OCI-LY7 (cell line): Measurements from ENCODE around the gene RP9. TPM values are rescaled to one million over a fixed set of nuclear protein-coding genes. Genes with fewer than 3 reads are reported as not detected.

Experiments used
- BruUV-seq: library from RNA; stranded (reverse); fragments of 400-500 nt; replicated peaks from 2 replicates; lab custom pipeline; 2021; lab: Mats Ljungman, UMichigan
- CTCF ChIA-PET: fragments of 300-600 bp; sonication (Branson Sonifier 250); formaldehyde crosslinking; loops from one replicate; lab custom pipeline; 2022; ENCODE audit warnings: antibody characterized with exemption; ENCODE audit not compliant: unreplicated experiment; lab: Charles Lee
- POLR2A ChIA-PET: fragments of 300-600 bp; sonication (Branson Sonifier 250); formaldehyde crosslinking; loops from one replicate; lab custom pipeline; 2022; ENCODE audit warnings: antibody characterized with exemption; lab: Charles Lee
- DNase-seq: peaks from one replicate; pipeline ENCODE4 v3.0.0-alpha.2; 2015; ENCODE audit warnings: low spot score
- H2AFZ ChIP-seq: fragments of 200-600 bp; sonication (generic), shearing (Covaris generic); 2 replicates; pipeline ENCODE4 v1.6.1; 2014; ENCODE audit warnings: mild to moderate bottlenecking, antibody characterized with exemption, low read length, moderate library complexity
- H3K27ac ChIP-seq: fragments of 200-600 bp; sonication (generic); 2 replicates; pipeline ENCODE4 v1.5.1; 2014; ENCODE audit warnings: mixed run types, low read depth, mild to moderate bottlenecking, moderate library complexity, low read length, inconsistent platforms; ENCODE audit not compliant: poor library complexity, severe bottlenecking
- H3K36me3 ChIP-seq: fragments of 200-600 bp; sonication (generic); 2 replicates; pipeline ENCODE4 v1.6.1; 2014; ENCODE audit warnings: mild to moderate bottlenecking, antibody characterized with exemption, low read length, moderate library complexity, mixed read lengths; ENCODE audit not compliant: insufficient read depth
- H3K4me1 ChIP-seq: fragments of 200-600 bp; sonication (generic); 2 replicates; pipeline ENCODE4 v1.5.1; 2014; ENCODE audit warnings: mild to moderate bottlenecking, low read length; ENCODE audit not compliant: insufficient read depth, poor library complexity, severe bottlenecking
- H3K4me2 ChIP-seq: fragments of 200-600 bp; sonication (generic); 2 replicates; pipeline ENCODE4 v1.6.1; 2014; ENCODE audit warnings: mild to moderate bottlenecking, low read length
- H3K4me3 ChIP-seq: fragments of 200-600 bp; sonication (generic); 2 replicates; pipeline ENCODE4 v1.5.1; 2014; ENCODE audit warnings: mild to moderate bottlenecking, low read depth, low read length; ENCODE audit not compliant: poor library complexity, severe bottlenecking
- H3K79me2 ChIP-seq: fragments of 200-600 bp; sonication (generic); 2 replicates; pipeline ENCODE4 v1.6.1; 2016; ENCODE audit warnings: low read depth, mild to moderate bottlenecking, low read length, moderate library complexity, mixed read lengths; ENCODE audit not compliant: insufficient read depth
- H3K9me2 ChIP-seq: fragments of 200-600 bp; sonication (generic); 2 replicates; pipeline ENCODE4 v1.6.1; 2016; ENCODE audit warnings: mild to moderate bottlenecking, low read length, mixed read lengths; ENCODE audit not compliant: insufficient read depth
- H3K9me3 ChIP-seq: fragments of 200-600 bp; sonication (generic); 2 replicates; pipeline ENCODE4 v1.6.1; 2014; ENCODE audit warnings: mild to moderate bottlenecking, mixed run types, low read length, mixed read lengths
- H4K20me1 ChIP-seq: fragments of 200-600 bp; sonication (generic); 2 replicates; pipeline ENCODE4 v1.6.1; 2014; ENCODE audit warnings: mild to moderate bottlenecking, antibody characterized with exemption, low read length, moderate library complexity, mixed read lengths; ENCODE audit not compliant: insufficient read depth
- EZH2phosphoT487 ChIP-seq: fragments of 200-600 bp; sonication (generic); IDR thresholded peaks from 2 replicates; pipeline ENCODE4 v1.6.1; 2018; ENCODE audit warnings: low read depth, borderline replicate concordance, mild to moderate bottlenecking, mixed run types, antibody characterized with exemption, low read length, moderate library complexity, mixed read lengths
- intact Hi-C: fragments of 100-400 bp; cut with micrococcal nuclease; formaldehyde crosslinking; loops from one replicate; pipeline ENCODE4 v1.10.0; 2022; ENCODE audit not compliant: unreplicated experiment
- total RNA-seq, 2 experiments: library from RNA; depleted of rRNA in 1 of 2; stranded (reverse); fragments of >200 nt in 1 of 2; shearing (Covaris generic) in 1 of 2; gene quantifications; 2 replicates each; pipeline ENCODE4 v1.2.3, GENCODE V29; 2014 to 2022
- TF ChIP-seq, protein P1 (sequence below): fragments of 200-600 bp; sonication (generic); conservative IDR thresholded peaks from 2 replicates; pipeline ENCODE4 v1.5.1; 2014; ENCODE audit warnings: mild to moderate bottlenecking, antibody characterized with exemption, low read length, moderate library complexity, mixed read lengths

The RP9 gene
- total RNA-seq, 2 experiments from 2014 or later, result 22.0 to 23.3 TPM

DNA sequence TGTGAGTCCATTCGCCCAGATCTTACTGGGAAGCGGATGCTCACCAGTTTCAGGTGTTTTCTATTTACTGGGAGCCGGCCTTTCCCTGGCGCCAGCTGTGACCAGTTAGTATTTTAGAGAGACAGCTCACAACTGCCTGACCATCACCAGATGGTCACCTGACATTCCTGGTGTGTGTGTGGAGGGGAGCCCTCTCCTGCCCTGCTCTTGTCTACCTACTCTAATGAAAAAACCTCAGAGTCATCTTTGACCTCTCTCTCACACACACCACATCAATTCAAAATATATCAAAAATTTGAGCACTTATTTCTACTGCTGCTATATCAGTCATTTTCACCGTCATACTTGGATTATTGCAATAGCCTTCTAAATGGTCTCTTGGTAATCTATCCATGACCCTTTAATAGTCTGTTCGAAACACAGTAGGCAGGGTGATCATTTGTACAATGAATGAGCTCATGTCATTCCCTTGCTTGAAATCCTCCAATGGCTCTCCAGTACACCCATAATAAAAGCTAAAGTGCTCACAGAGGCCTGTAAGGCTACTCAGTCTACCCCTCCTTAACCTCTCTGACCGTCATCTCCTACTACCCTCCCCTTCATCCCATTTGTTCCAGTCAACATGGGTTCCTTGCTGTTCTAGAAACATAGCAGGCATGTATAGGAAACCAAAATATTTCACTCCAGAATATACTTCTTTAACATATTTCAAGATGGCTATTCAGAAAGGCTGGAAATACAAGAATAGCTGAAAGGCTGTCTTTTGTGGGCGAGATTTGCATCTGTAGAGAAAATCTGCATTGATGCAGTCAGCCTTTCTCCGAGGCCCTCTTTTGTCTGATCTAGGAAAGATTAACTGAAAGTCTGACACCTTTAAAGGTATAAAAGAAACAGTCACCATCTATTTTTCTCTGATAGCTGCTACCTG lies 29.2 kb downstream of the RP9 start:
- H3K79me2 ChIP-seq, result no peaks in the 10 kb centered on the region
- no peak overlapping the region for H3K4me3 ChIP-seq
- DNase-seq, result no peak
- H3K9me2 ChIP-seq, result no peaks in the 10 kb centered on the region
- no TSS peak for BruUV-seq
- H3K36me3 ChIP-seq, result no peaks in the 10 kb centered on the region
- H2AFZ ChIP-seq, result no peak overlapping the region
- TF ChIP-seq, protein P1, sequence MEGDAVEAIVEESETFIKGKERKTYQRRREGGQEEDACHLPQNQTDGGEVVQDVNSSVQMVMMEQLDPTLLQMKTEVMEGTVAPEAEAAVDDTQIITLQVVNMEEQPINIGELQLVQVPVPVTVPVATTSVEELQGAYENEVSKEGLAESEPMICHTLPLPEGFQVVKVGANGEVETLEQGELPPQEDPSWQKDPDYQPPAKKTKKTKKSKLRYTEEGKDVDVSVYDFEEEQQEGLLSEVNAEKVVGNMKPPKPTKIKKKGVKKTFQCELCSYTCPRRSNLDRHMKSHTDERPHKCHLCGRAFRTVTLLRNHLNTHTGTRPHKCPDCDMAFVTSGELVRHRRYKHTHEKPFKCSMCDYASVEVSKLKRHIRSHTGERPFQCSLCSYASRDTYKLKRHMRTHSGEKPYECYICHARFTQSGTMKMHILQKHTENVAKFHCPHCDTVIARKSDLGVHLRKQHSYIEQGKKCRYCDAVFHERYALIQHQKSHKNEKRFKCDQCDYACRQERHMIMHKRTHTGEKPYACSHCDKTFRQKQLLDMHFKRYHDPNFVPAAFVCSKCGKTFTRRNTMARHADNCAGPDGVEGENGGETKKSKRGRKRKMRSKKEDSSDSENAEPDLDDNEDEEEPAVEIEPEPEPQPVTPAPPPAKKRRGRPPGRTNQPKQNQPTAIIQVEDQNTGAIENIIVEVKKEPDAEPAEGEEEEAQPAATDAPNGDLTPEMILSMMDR, result no peak
- TF ChIP-seq EZH2phosphoT487, result no peak
- no peak overlapping the region for H3K4me2 ChIP-seq
- no peaks in the 10 kb centered on the region for H3K9me3 ChIP-seq
- H3K27ac ChIP-seq, result no peak overlapping the region
- ChIA-PET POLR2A (interaction anchor here (0.7 to 0.8 kb wide), 2 partner anchors 18 to 68 kb away, joined by 3 read pairs; partner anchors contain the start of gene NT5C3A), CTCF (no interaction called here)
- no peaks in the 10 kb centered on the region for H4K20me1 ChIP-seq
- intact Hi-C loops, result no loop called here
- peaks cover 9% of the 10 kb centered on the region for H3K4me1 ChIP-seq

DNA sequence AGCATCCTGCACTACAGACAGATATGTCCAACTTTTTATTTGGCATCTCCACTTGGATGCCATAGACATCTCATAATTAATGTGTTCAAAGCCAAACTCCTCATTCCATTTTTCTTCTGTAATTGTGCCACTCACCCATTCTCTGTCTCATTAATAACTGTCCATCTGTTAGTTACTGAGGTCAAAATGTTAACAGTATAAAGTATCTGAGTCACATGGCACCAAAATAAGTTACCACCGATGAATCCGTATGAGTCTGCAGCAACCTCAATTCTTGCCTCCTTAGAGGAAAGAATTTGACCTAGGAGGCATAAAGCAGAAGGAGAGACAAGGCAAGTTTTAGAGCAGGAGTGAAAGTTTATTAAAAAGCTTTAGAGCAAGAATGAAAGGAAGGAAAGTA lies 30.1 kb downstream of the RP9 start:
- no peak overlapping the region for H3K4me3 ChIP-seq
- H3K9me3 ChIP-seq, result no peaks in the 10 kb centered on the region
- no peak for DNase-seq
- ChIA-PET CTCF (no interaction called here), POLR2A (interaction anchor here (0.6 kb wide), 1 partner anchor 11 kb away, joined by 4 read pairs; no protein-coding TSS in a partner anchor)
- no peak overlapping the region for H3K4me2 ChIP-seq
- no peaks in the 10 kb centered on the region for H3K9me2 ChIP-seq
- no peaks in the 10 kb centered on the region for H3K36me3 ChIP-seq
- no TSS peak for BruUV-seq
- intact Hi-C loops, result no loop called here
- H4K20me1 ChIP-seq, result no peaks in the 10 kb centered on the region
- H3K79me2 ChIP-seq, result no peaks in the 10 kb centered on the region
- peaks cover 9% of the 10 kb centered on the region for H3K4me1 ChIP-seq
- H3K27ac ChIP-seq, result no peak overlapping the region
- no peak overlapping the region for H2AFZ ChIP-seq
- TF ChIP-seq, protein P1, result no peak
- TF ChIP-seq EZH2phosphoT487, result no peak

GRCh38 chr7:33076737-33077136 lies 32.5 kb downstream of the RP9 start:
- POLR2A ChIA-PET, result interaction anchor here (0.6 kb wide), 1 partner anchor 24 kb away, joined by 3 read pairs; no protein-coding TSS in a partner anchor
- CTCF ChIA-PET, result no interaction called here
- no peaks in the 10 kb centered on the region for H3K79me2 ChIP-seq

More at GRCh38 chr7:33076737-33077136, 32.5 kb downstream of the RP9 start:
- no peaks in the 10 kb centered on the region for H3K9me2 ChIP-seq
- no peaks in the 10 kb centered on the region for H4K20me1 ChIP-seq
- H3K4me2 ChIP-seq, result no peak overlapping the region
- H3K36me3 ChIP-seq, result no peaks in the 10 kb centered on the region
- TF ChIP-seq EZH2phosphoT487, result no peak
- TF ChIP-seq, protein P1, result no peak
- no peak overlapping the region for H2AFZ ChIP-seq
- no peak for DNase-seq
- H3K27ac ChIP-seq, result no peak overlapping the region
- no TSS peak for BruUV-seq
- H3K4me1 ChIP-seq, result peaks cover 9% of the 10 kb centered on the region
- intact Hi-C loops, result no loop called here
- no peak overlapping the region for H3K4me3 ChIP-seq
- no peaks in the 10 kb centered on the region for H3K9me3 ChIP-seq
